HepG2 (cell line): Measurements from ENCODE around the gene BID. TPM values are rescaled to one million over a fixed set of nuclear protein-coding genes. Genes with fewer than 3 reads are reported as not detected.

ENCODE experiments used
- ATAC-seq: fragments of 200-7000 bp; cut with Tn5 transposase; 3 replicates; pipeline ENCODE4 v1.9.1; 2020; ENCODE audit warnings: mild to moderate bottlenecking, moderate library complexity
- BruUV-seq: library from RNA; stranded (reverse); fragments of 400-500 nt; replicated peaks from 2 replicates; lab custom pipeline; 2021; lab: Mats Ljungman, UMichigan
- CTCF ChIA-PET: fragments of 300-600 bp; formaldehyde crosslinking; extraction: SDS; loops from one replicate; lab custom pipeline; 2021; ENCODE audit warnings: low total read pairs, inconsistent platforms, low intra/inter-chr PET ratio; lab: Yijun Ruan, JAX
- POLR2A ChIA-PET: fragments of 350-600 bp; sonication (Branson Sonifier 250); formaldehyde crosslinking; loops from one replicate; lab custom pipeline; 2020; ENCODE audit warnings: antibody characterized with exemption, inconsistent platforms; lab: Yijun Ruan, JAX
- DNase-seq: peaks from one replicate; pipeline ENCODE4 v3.0.0-alpha.2; 2015; ENCODE audit warnings: low spot score
- FAIRE-seq: peaks from 3 replicates; lab custom pipeline; 2011; peaks lifted over from hg19 to GRCh38; lab: Jason Lieb, UNC
- H2AFZ ChIP-seq: one replicate; pipeline ENCODE4 v1.6.1; 2011; ENCODE audit warnings: low read length, inconsistent platforms
- H3K27ac ChIP-seq: fragments of 300-600 bp; 3 replicates; pipeline ENCODE4 v1.8.0; 2011; ENCODE audit warnings: mixed run types, mild to moderate bottlenecking, mixed read lengths, low read length, inconsistent platforms; ENCODE audit not compliant: insufficient read depth; ENCODE audit errors: extremely low read length
- H3K27me3 ChIP-seq, 2 experiments: fragments of 200-600 bp in 1 of 2; 2 replicates in 1 of 2; 3 replicates in 1 of 2; pipeline versions ENCODE4 v1.6.0 to v1.8.0; 2011; ENCODE audit warnings: low read length in 2 of 2, mild to moderate bottlenecking in 2 of 2, moderate library complexity in 2 of 2, inconsistent platforms in 1 of 2; ENCODE audit not compliant: insufficient read depth in 2 of 2, control insufficient read depth in 1 of 2
- H3K36me3 ChIP-seq, 2 experiments: fragments of 200-600 bp in 1 of 2; replicated peaks in 1 of 2; 2 replicates in 1 of 2; 3 replicates in 1 of 2; pipeline versions ENCODE4 v1.5.1 to v1.8.0; 2011; ENCODE audit warnings: low read length in 2 of 2, inconsistent platforms in 1 of 2; ENCODE audit not compliant: insufficient read depth in 2 of 2, control insufficient read depth in 1 of 2
- H3K4me1 ChIP-seq: 2 replicates; pipeline ENCODE4 v1.5.1; 2012; ENCODE audit warnings: low read length, inconsistent platforms; ENCODE audit not compliant: insufficient read depth
- H3K4me2 ChIP-seq: 2 replicates; pipeline ENCODE4 v1.6.0; 2011; ENCODE audit warnings: low read depth, low read length, inconsistent platforms
- H3K4me3 ChIP-seq, 3 experiments: fragments of 200-600 bp in 1 of 3; sonication (generic), shearing (Covaris generic) in 1 of 3; replicated peaks in 1 of 3; 2 replicates each; pipeline ENCODE4 v1.5.1; 2011 to 2016; ENCODE audit warnings: low read length in 3 of 3, inconsistent platforms in 2 of 3, low read depth in 2 of 3, mild to moderate bottlenecking in 2 of 3, control low read depth in 1 of 3, mixed read lengths in 1 of 3; ENCODE audit not compliant: insufficient read depth in 1 of 3
- H3K79me2 ChIP-seq: one replicate; pipeline ENCODE4 v1.6.1; 2011; ENCODE audit warnings: low read length, inconsistent platforms; ENCODE audit not compliant: insufficient read depth
- H3K9ac ChIP-seq: 2 replicates; pipeline ENCODE4 v1.6.0; 2011; ENCODE audit warnings: mild to moderate bottlenecking, low read depth, low read length, inconsistent platforms; ENCODE audit not compliant: insufficient read depth
- H3K9me3 ChIP-seq: 2 replicates; pipeline ENCODE4 v1.5.1; 2012; ENCODE audit warnings: mild to moderate bottlenecking, low read length
- H4K20me1 ChIP-seq: 2 replicates; pipeline ENCODE4 v1.6.0; 2011; ENCODE audit warnings: inconsistent platforms, mild to moderate bottlenecking, low read length, moderate library complexity; ENCODE audit not compliant: insufficient read depth
- HHEX ChIP-seq: IDR thresholded peaks from 2 replicates; pipeline ENCODE4 v1.6.1; 2016; ENCODE audit warnings: control low read depth
- IKZF4 ChIP-seq: sonication (generic); formaldehyde crosslinking; IDR thresholded peaks from 2 replicates; pipeline ENCODE4 v1.5.1; 2020; ENCODE audit warnings: borderline replicate concordance, mild to moderate bottlenecking, low read depth, missing genetic modification reagents; ENCODE audit errors: not compliant biosample characterization
- MYNN ChIP-seq: sonication (generic); formaldehyde crosslinking; IDR thresholded peaks from 2 replicates; pipeline ENCODE4 v1.4.0; 2020; ENCODE audit warnings: mild to moderate bottlenecking, low read depth, missing genetic modification reagents
- RFX5 ChIP-seq: IDR thresholded peaks from 2 replicates; pipeline ENCODE4 v1.6.1; 2011; ENCODE audit warnings: low read depth, low read length, improper control_type of control experiment
- SNAI1 ChIP-seq: sonication (generic); formaldehyde crosslinking; IDR thresholded peaks from 2 replicates; pipeline ENCODE4 v1.5.0; 2020; ENCODE audit warnings: mild to moderate bottlenecking, missing genetic modification reagents, borderline replicate concordance
- WGBS: methylation state at CpG from one replicate; pipeline ENCODE4 v1.1.6; 2017; ENCODE audit warnings: low lambda C conversion rate; 5-methylcytosine and 5-hydroxymethylcytosine counted together
- in situ Hi-C: cut with HindIII; loops from 2 replicates; pipeline ENCODE4 v1.10.0; 2017; ENCODE audit warnings: low pct_unique_long_range_greater_than_20kb; ENCODE audit not compliant: extremely low pct_ligation_motif_present
- intact Hi-C: fragments of 100-400 bp; cut with micrococcal nuclease; formaldehyde crosslinking; loops from one replicate; pipeline ENCODE4 v1.10.0; 2022; ENCODE audit not compliant: unreplicated experiment
- polyA plus RNA-seq, 8 experiments: library from polyadenylated mRNA; depleted of rRNA in 3 of 8; stranded (reverse) in 7 of 8; unstranded in 1 of 8; fragments of >200 nt; fragmentation: Illumina TruSeq in 4 of 8; extraction: Trizol in 4 of 8; gene quantifications; 2 replicates each; pipeline versions ENCODE4 v1.2.1 to v1.2.3, GENCODE V29; 2011 to 2016; ENCODE audit warnings: low read depth in 4 of 8, missing spikeins in 1 of 8, mixed read lengths in 1 of 8; ENCODE audit not compliant: insufficient read depth in 1 of 8
- total RNA-seq, 5 experiments: library from RNA; depleted of rRNA; stranded (reverse); fragments of >200 nt; fragmentation: Illumina TruSeq; extraction: Trizol; gene quantifications; 2 replicates each; pipeline ENCODE4 v1.2.3, GENCODE V29; 2016; ENCODE audit warnings: low read depth in 1 of 5
- TF ChIP-seq, protein P1 (sequence below): sonication (generic); formaldehyde crosslinking; IDR thresholded peaks from 2 replicates; pipeline ENCODE4 v1.5.1; 2020; ENCODE audit warnings: missing genetic modification reagents, mild to moderate bottlenecking, borderline replicate concordance

The BID gene
- total and polyA plus RNA-seq, 2 of the 13 experiments (the other 11 are each of a cell fraction or from before 2014, with no cell fraction given): 35.3 to 51.7 TPM

DNA sequence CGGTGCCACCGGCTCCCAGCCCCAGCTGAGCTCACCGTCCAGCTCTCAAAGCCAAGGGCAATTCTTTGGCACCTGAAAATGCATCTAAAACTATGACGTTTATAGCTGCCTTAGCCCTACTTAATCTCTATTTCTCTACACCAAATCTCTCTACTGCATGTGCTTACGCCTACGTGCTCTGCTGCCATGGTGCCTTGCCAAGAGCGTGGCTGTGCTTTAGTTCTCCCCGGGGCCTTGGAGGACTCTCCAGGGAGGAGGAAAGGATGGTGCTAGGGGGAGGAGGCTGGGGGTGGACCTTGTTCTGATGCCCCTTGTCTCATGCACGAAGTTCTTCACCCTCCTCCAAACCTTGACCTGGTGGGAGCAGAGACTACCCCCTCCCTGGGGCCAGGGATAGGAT, 9.0 kb upstream of the BID start:
- no peak for TF ChIP-seq MYNN (CRISPR knock-in tag)
- no peak for TF ChIP-seq SNAI1 (CRISPR knock-in tag)
- TF ChIP-seq IKZF4 (CRISPR knock-in tag): no peak
- TF ChIP-seq HHEX: no peak
- no peak for TF ChIP-seq RFX5
- TF ChIP-seq, protein P1, sequence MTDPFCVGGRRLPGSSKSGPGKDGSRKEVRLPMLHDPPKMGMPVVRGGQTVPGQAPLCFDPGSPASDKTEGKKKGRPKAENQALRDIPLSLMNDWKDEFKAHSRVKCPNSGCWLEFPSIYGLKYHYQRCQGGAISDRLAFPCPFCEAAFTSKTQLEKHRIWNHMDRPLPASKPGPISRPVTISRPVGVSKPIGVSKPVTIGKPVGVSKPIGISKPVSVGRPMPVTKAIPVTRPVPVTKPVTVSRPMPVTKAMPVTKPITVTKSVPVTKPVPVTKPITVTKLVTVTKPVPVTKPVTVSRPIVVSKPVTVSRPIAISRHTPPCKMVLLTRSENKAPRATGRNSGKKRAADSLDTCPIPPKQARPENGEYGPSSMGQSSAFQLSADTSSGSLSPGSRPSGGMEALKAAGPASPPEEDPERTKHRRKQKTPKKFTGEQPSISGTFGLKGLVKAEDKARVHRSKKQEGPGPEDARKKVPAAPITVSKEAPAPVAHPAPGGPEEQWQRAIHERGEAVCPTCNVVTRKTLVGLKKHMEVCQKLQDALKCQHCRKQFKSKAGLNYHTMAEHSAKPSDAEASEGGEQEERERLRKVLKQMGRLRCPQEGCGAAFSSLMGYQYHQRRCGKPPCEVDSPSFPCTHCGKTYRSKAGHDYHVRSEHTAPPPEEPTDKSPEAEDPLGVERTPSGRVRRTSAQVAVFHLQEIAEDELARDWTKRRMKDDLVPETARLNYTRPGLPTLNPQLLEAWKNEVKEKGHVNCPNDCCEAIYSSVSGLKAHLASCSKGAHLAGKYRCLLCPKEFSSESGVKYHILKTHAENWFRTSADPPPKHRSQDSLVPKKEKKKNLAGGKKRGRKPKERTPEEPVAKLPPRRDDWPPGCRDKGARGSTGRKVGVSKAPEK (CRISPR knock-in tag): no peak
- in situ Hi-C loops: loop anchor here (5.0 kb wide), 1 partner anchor 41 kb away; no protein-coding TSS in a partner anchor
- ATAC-seq (no peak), FAIRE-seq (no peak), DNase-seq (no peak)
- no peaks in the 10 kb centered on the region for H4K20me1 ChIP-seq
- H2AFZ ChIP-seq: no peak overlapping the region
- 66% methylated on average over 7 of the region's 9 CpGs for WGBS
- no peaks in the 10 kb centered on the region for H3K27me3 ChIP-seq
- H3K36me3 ChIP-seq: no peaks in the 10 kb centered on the region; a peak in 1 of 5 replicates
- POLR2A ChIA-PET: no interaction called here
- no peaks in the 10 kb centered on the region for H3K9me3 ChIP-seq
- no TSS peak for BruUV-seq
- intact Hi-C loops: no loop called here
- no peak overlapping the region for H3K4me3 ChIP-seq
- H3K4me2 ChIP-seq: no peak overlapping the region
- H3K9ac ChIP-seq: no peak overlapping the region
- no peaks in the 10 kb centered on the region for H3K79me2 ChIP-seq
- no peak overlapping the region for H3K27ac ChIP-seq
- CTCF ChIA-PET: no interaction called here
- H3K4me1 ChIP-seq: peaks cover 79% of the 10 kb centered on the region
